Activated CD4-positive, CD25-positive, alpha-beta regulatory T cell treated with anti-CD3 and anti-CD28 coated beads, Interleukin-2, amount 50 U/mL, for 72 hours (primary cell): ENCODE data around the gene CUZD1.
A peak's percentile ranks its signal among the peaks of the same experiment; 100 is the strongest.
"Not testable (repeated sequence)": the region's sequence is repeated elsewhere in the genome, so short reads cannot be mapped to it uniquely, and the experiment has no call there.

Source experiments
- DNase-seq: peaks from one replicate; pipeline ENCODE4 v3.0.0; 2021

CUZD1 gene

DNA sequence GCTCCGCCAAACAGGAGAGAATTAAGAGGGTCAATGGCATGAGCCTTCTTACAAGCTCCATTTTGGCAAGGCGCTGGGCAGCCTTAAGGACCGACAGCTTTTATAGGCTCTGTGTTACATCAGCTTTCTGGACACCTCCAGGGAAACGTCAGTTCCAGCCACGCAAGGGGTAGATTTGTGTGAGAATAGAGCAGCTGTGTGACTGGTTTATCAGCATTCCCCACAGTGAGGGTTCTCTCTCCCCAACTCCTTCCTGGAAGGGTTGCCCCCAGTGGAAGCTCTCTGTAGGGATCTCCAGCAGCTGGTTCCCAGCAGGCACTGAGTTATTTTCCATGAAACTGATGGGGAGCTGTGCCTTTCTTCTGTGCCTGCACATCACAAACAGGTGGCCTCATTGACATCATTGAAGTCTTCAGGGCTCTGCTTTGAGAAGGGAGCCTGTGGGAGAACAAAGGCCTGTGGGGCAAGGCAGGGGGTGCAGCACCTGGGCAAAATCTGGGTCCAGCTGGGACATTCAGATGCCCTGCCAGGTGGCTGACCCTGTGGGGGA, at the start of gene CUZD1:
TSS of gene CUZD1 (minus strand) at position 75 of the 550 bp plus-strand sequence. CDS start at position 61, 14 bp downstream.
- DNase-seq: no peak

- no peak for DNase-seq
Measured at GRCh38 chr10:122894261-122894944, 48.7 kb upstream of the CUZD1 start.

GRCh38 chr10:122884166-122884565, 38.5 kb upstream of the CUZD1 start:
- no peak for DNase-seq

DNA sequence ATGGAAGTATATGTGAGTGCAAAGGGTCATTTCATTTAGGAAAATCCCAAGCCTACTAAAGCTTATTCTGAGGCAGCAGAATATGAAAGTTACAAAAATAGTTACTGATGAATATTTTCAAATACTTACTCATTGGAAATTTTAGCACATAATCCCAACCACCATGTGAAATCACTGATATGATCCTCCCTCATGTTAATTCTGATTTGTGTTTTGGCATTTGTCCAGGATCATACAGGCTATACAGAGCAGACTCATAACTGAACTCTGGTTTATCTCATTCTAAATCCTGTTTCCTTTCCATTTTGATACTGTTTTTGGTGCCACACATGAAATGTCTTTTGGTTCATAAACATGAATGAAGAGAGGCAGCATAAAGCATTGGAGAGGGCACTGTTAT, 37.1 kb upstream of the CUZD1 start:
- DNase-seq: no peak

GRCh38 chr10:122879339-122880273, 33.9 kb upstream of the CUZD1 start, which contains the start of gene FAM24B:
Gene FAM24B (minus strand): TSS chr10:122879581. CDS start chr10:122850515, 29,066 bp downstream.
- peak; percentile 93 for DNase-seq

GRCh38 chr10:122878799-122879338, 33.2 kb upstream of the CUZD1 start:
- DNase-seq: no peak

DNA sequence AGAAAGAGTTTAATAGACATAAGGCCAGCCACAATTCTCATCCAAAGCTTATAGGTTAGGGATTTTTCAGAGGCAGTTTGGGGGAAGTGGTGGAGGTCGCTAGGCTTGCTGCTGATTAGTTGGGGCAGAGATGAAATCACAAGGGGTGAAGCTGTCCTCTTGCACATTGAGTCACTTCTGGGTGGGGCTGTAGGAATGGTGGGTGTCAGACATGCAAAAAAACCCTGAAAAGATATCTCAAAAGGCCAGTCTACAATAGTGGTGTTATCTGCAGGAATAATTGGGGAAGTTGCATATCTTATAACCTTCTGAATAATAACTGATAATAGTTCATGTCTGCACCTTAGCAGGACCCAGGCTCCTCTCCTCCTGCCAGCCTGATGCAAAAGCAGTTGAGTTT, 31.6 kb upstream of the CUZD1 start:
- DNase-seq: no peak

DNA sequence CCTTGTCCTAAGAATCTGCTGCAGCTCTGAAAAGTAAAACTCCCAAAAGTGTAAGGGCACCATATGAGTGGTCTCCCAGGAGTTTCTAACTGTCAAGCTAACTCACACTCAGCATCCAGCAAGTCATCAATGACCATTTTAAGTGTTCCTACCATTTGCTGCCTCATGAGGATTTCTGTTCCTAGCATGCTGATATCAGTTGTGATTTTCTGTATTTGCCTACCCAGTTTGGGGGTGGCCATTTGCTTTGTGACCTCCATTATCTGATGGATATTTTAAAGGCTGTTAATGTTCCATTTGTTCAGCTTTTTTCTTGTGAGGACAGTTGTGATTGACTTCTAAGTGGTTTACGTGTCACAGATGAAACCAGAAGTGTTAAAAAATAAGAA, 30.8 kb upstream of the CUZD1 start:
- no peak for DNase-seq

- DNase-seq: no peak
Measured at GRCh38 chr10:122875843-122876466, 30.3 kb upstream of the CUZD1 start.

DNA sequence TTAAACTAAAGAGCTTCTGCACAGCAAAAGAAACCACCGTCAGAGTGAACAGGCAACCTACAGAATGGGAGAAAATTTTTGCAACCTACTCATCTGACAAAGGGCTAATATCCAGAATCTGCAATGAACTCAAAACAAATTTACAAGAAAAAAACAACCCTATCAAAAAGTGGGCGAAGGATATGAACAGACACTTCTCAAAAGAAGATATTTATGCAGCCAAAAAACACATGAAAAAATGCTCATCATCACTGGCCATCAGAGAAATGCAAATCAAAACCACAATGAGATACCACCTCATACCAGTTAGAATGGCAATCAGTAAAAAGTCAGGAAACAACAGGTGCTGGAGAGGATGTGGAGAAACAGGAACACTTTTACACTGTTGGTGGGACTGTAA, 26.3 kb upstream of the CUZD1 start:
- DNase-seq: not testable (repeated sequence)

GRCh38 chr10:122868768-122869167, 23.1 kb upstream of the CUZD1 start:
- DNase-seq: not testable (repeated sequence)

DNA sequence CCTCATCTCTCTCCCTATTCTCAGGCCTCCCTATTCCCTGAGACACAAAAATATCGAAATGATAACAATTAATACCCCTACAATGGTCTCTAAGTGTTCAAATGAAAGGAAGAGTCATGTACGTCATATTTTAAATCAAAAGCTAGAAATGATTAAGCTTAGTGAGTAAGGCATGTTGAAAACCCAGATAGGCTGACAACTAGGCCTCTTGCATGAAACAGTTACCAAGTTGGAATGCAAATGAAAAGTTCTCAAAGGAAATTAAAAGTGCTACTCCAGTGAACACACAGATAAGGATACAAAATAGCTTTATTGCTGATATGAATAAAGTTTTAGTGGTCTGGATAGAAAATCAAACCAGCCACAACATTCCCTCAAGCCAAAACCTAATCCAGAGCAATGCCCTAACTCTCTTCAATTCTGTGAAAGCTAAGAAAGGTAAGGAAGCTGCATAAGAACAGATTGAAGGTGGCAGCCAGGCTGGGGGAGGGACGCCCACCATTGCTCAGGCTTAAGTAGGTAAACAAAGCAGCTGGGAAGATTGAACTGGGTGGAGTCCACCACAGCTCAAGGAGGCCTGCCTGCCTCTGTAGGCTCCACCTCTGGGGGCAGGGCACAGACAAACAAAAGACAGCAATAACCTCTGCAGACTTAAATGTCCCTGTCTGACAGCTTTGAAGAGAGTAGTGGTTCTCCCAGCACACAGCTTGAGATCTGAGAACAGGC, 21.3 kb upstream of the CUZD1 start:
- DNase-seq: not testable (repeated sequence)

DNA sequence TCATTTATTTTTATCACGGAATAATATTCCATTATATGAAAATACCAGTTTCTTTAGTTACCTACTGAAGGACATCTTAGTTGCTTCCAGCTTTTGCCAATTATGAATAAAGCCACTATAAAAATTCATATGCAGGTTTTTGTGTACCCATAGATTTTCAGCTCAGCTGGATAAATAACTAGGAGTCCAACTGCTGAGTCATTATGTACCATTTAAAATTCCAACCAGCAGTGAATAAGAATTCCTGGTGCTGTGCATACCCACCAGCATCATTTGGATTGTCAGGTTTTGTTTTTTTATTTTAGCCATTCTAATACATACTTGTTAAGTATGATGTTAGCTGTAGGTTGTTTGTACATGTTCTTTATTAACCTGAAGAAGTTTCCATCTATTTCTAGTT, 19.2 kb upstream of the CUZD1 start:
- no peak for DNase-seq

GRCh38 chr10:122864194-122864592, 18.5 kb upstream of the CUZD1 start:
- DNase-seq: no peak

GRCh38 chr10:122863216-122864193, 17.8 kb upstream of the CUZD1 start:
- no peak for DNase-seq

DNA sequence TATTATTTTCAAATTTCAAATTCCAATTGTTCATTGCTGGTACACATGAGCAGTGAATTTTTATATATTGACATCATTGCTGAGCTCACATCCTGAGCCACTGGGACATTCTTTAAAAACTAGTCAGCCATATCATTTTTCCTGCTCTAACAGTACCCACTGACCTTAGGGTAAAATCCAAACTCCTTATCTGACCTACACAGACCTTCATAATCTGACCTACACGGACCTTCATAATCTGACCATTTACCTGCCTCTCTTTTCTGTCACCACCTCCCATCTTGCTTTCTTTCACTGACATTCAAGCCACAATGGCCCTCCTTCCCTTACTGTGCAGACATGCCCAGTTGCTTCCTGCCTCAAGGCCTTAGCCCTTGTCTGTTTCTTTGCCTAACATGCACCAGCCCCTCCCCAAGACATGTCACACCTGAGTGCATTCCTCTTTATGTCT, 16.1 kb upstream of the CUZD1 start:
- DNase-seq: no peak

- no peak for DNase-seq
Measured at GRCh38 chr10:122859527-122859926, 13.9 kb upstream of the CUZD1 start.

DNA sequence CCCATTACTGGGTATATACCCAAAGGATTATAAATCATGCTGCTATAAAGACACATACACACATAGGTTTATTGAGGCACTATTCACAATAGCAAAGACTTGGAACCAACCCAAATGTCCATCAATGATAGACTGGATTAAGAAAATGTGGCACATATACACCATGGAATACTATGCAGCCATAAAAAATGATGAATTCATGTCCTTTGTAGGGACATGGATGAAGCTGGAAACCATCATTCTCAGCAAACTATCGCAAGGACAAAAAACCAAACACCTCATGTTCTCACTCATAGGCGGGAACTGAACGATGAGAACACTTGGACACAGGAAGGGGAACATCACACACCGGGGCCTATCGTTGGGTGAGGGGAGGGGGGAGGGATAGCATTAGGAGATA, 12.4 kb upstream of the CUZD1 start:
- not testable (repeated sequence) for DNase-seq

GRCh38 chr10:122856902-122857301, 11.2 kb upstream of the CUZD1 start:
- DNase-seq: no peak

DNA sequence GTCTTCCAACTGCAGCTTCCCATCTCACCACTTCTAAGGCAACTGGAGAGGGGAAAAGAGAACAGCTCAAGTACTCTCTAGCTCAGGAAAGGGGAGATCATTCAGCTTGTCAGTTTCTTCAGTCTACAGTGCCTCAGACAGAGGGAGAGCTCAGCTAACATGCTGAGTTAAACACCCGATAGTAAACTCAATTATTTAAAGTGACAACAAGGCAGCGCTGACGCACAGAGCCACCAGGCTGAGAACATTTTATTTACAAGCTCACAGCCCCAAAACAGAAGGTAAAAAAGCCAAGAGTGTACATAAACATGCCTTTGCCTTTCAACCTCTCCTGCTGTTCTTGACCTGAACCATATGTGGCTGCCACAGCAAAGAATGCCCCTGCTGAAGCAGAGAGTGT, 10.1 kb upstream of the CUZD1 start:
- DNase-seq: no peak

DNA sequence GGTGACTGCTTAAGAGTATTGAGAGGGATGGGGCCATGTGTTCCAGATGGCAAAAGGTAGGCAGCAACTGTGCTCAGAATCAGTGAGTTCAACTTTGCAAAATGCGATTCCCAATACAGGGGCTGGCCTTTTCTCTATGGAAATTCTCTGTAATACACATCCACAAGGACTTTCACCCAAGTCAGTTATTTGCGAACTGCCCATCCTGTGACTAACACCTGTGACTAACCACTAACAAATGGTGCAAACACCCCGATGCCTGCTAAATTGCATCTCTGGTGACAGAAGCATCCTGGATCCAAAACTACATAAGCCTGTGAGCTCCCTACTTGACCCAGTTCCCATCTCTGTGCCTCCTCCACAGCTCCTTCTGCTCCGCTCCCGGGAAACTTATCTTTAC, 9.0 kb upstream of the CUZD1 start:
- DNase-seq: no peak
